CD4-positive, alpha-beta T cell (primary cell): ENCODE results near the gene WAC. TPM values are rescaled to one million over a fixed set of nuclear protein-coding genes. Genes with fewer than 3 reads are reported as not detected.

Source experiments
- ATAC-seq: fragments of 200-7000 bp; cut with Tn5 transposase; one replicate; pipeline ENCODE4 v1.10.0; 2022; ENCODE audit warnings: mild to moderate bottlenecking; ENCODE audit not compliant: poor library complexity
- CTCF ChIA-PET: fragments of 350-600 bp; sonication (Branson Sonifier 250); formaldehyde crosslinking; loops from one replicate; lab custom pipeline; 2021; ENCODE audit warnings: antibody characterized with exemption, inconsistent platforms; lab: Charles Lee
- POLR2A ChIA-PET: fragments of 350-600 bp; sonication (Branson Sonifier 250); formaldehyde crosslinking; loops from one replicate; lab custom pipeline; 2021; ENCODE audit warnings: antibody characterized with exemption, inconsistent platforms; lab: Charles Lee
- DNase-seq, 14 experiments: peaks; one replicate each; pipeline ENCODE4 v3.0.0-alpha.2; 2013 to 2020; ENCODE audit warnings: mixed read lengths in 2 of 14
- H3K27ac ChIP-seq, 2 donors: one replicate each; pipeline versions ENCODE4 v1.5.1 to v1.7.0; 2013; ENCODE audit warnings: low read length in 2 of 2, low read depth in 1 of 2, mild to moderate bottlenecking in 1 of 2
- H3K27me3 ChIP-seq, 2 experiments: 1 replicate in 1 of 2; 2 replicates in 1 of 2; pipeline versions ENCODE4 v1.6.1 to v1.7.0; 2013; ENCODE audit warnings: low read length in 2 of 2, control low read depth in 1 of 2, mild to moderate bottlenecking in 1 of 2, moderate library complexity in 1 of 2; ENCODE audit not compliant: insufficient read depth in 2 of 2, control insufficient read depth in 1 of 2
- H3K36me3 ChIP-seq: one replicate; pipeline ENCODE4 v1.6.1; 2013; ENCODE audit warnings: low read length, control low read depth; ENCODE audit not compliant: insufficient read depth
- H3K4me1 ChIP-seq: one replicate; pipeline ENCODE4 v1.6.1; 2013; ENCODE audit warnings: low read length, control low read depth; ENCODE audit not compliant: insufficient read depth
- H3K4me3 ChIP-seq: one replicate; pipeline ENCODE4 v1.5.1; 2013; ENCODE audit warnings: mild to moderate bottlenecking, low read length, moderate library complexity
- H3K9me3 ChIP-seq, 2 experiments: 1 replicate in 1 of 2; 2 replicates in 1 of 2; pipeline versions ENCODE4 v1.6.1 to v1.7.0; 2013; ENCODE audit warnings: low read length in 2 of 2, mild to moderate bottlenecking in 2 of 2, control low read depth in 1 of 2, moderate library complexity in 1 of 2; ENCODE audit not compliant: control insufficient read depth in 1 of 2, insufficient read depth in 1 of 2
- H3K27ac Mint-ChIP-seq: one replicate; pipeline ENCODE4 v1.8.0; 2020; ENCODE audit warnings: mixed read lengths
- H3K27me3 Mint-ChIP-seq: one replicate; pipeline ENCODE4 v1.8.0; 2021; ENCODE audit warnings: mixed read lengths
- H3K36me3 Mint-ChIP-seq: one replicate; pipeline ENCODE4 v1.8.0; 2021; ENCODE audit warnings: low read depth, mixed read lengths
- H3K4me1 Mint-ChIP-seq: one replicate; pipeline ENCODE4 v1.8.0; 2021; ENCODE audit warnings: low read depth, mixed read lengths
- H3K4me3 Mint-ChIP-seq: one replicate; pipeline ENCODE4 v1.8.0; 2020; ENCODE audit warnings: mild to moderate bottlenecking, mixed read lengths
- H3K9me3 Mint-ChIP-seq: one replicate; pipeline ENCODE4 v1.8.0; 2020; ENCODE audit warnings: mixed read lengths
- CTCF ChIP-seq: fragments of 200-600 bp; IDR thresholded peaks from one replicate; pipeline ENCODE4 v1.8.0; 2022; ENCODE audit warnings: antibody characterized with exemption, mild to moderate bottlenecking
- intact Hi-C, 2 experiments: fragments of 100-400 bp; cut with DNase I in 1 of 2; cut with micrococcal nuclease in 1 of 2; formaldehyde crosslinking; loops; one replicate each; pipeline versions ENCODE4 v1.15.1 to v1.9.0; 2023 to 2025; cut with DNase I, micrococcal nuclease
- total RNA-seq, 174 experiments: library from RNA in 2 of 174; stranded (reverse) in 2 of 174; gene quantifications; one replicate each; pipeline ENCODE4 v1.2.3 and lab custom pipeline; 2021 to 2026

WAC gene
- total RNA-seq, 2 experiments from 2014 or later: 169 to 177 TPM

- intact Hi-C loops: no loop called here
- Mint-ChIP-seq H3K4me1 (no peaks in the 10 kb centered on the region), H3K36me3 (no peaks in the 10 kb centered on the region), H3K4me3 (no peak overlapping the region), H3K27ac (no peak overlapping the region), H3K9me3 (no peaks in the 10 kb centered on the region), H3K27me3 (peaks cover 4% of the 10 kb centered on the region)
- Histone ChIP-seq H3K4me1 (no peaks in the 10 kb centered on the region), H3K36me3 (no peaks in the 10 kb centered on the region), H3K27me3 (no peaks in the 10 kb centered on the region), H3K4me3 (no peak overlapping the region), H3K9me3 (no peaks in the 10 kb centered on the region), H3K27ac (no peak overlapping the region)
- DNase-seq: no peak
- ATAC-seq: no peak
- ChIA-PET CTCF (interaction anchor here (0.7 kb wide), 1 partner anchor 11 kb away, joined by 4 read pairs; no protein-coding TSS in a partner anchor), POLR2A (no interaction called here)
- no peak for TF ChIP-seq CTCF
These were observed 29.8 kb upstream of the WAC start for GRCh38 chr10:28503114-28503513.

GRCh38 chr10:28505359-28505959 is 27.5 kb upstream of the WAC start:
- H3K27ac ChIP-seq: no peak overlapping the region
- TF ChIP-seq CTCF: no peak
- no peak overlapping the region for H3K4me3 Mint-ChIP-seq
- H3K27me3 Mint-ChIP-seq: peaks cover 8% of the 10 kb centered on the region
- POLR2A ChIA-PET: no interaction called here
- DNase-seq (no peak), ATAC-seq (no peak)
- no peaks in the 10 kb centered on the region for H3K4me1 ChIP-seq
- CTCF ChIA-PET: no interaction called here
- no peaks in the 10 kb centered on the region for H3K36me3 Mint-ChIP-seq
- no peaks in the 10 kb centered on the region for H3K36me3 ChIP-seq
- no peaks in the 10 kb centered on the region for H3K9me3 Mint-ChIP-seq
- no peaks in the 10 kb centered on the region for H3K4me1 Mint-ChIP-seq
- no peaks in the 10 kb centered on the region for H3K27me3 ChIP-seq
- intact Hi-C loops: no loop called here
- H3K4me3 ChIP-seq: no peak overlapping the region
- no peak overlapping the region for H3K27ac Mint-ChIP-seq
- no peaks in the 10 kb centered on the region for H3K9me3 ChIP-seq

- DNase-seq (no peak), ATAC-seq (no peak)
- no peaks in the 10 kb centered on the region for H3K36me3 ChIP-seq
- H3K27me3 Mint-ChIP-seq: peaks cover 8% of the 10 kb centered on the region
- H3K4me1 ChIP-seq: no peaks in the 10 kb centered on the region
- H3K4me3 Mint-ChIP-seq: no peak overlapping the region
- H3K9me3 ChIP-seq: no peaks in the 10 kb centered on the region
- no peaks in the 10 kb centered on the region for H3K36me3 Mint-ChIP-seq
- H3K27ac ChIP-seq: no peak overlapping the region
- POLR2A ChIA-PET: no interaction called here
- intact Hi-C loops: no loop called here
- no peaks in the 10 kb centered on the region for H3K4me1 Mint-ChIP-seq
- H3K27ac Mint-ChIP-seq: no peak overlapping the region
- CTCF ChIA-PET: no interaction called here
- no peaks in the 10 kb centered on the region for H3K27me3 ChIP-seq
- no peak overlapping the region for H3K4me3 ChIP-seq
- H3K9me3 Mint-ChIP-seq: no peaks in the 10 kb centered on the region
- no peak for TF ChIP-seq CTCF
These were observed 24.5 kb upstream of the WAC start for GRCh38 chr10:28508304-28508925.
